GM12873 (cell line): ENCODE results near the gene ASTN2.

Source experiments
- TF ChIP-seq, protein P1 (sequence below): IDR thresholded peaks from 2 replicates; pipeline ENCODE4 v1.5.1; 2012; ENCODE audit warnings: low read depth, mild to moderate bottlenecking, moderate library complexity, low read length, control low read depth; ENCODE audit not compliant: insufficient read depth; ENCODE audit errors: missing control alignments

The ASTN2 gene

GRCh38 chr9:117343427-117343826 lies 71.4 kb downstream of the ASTN2 start:
- TF ChIP-seq, protein P1, sequence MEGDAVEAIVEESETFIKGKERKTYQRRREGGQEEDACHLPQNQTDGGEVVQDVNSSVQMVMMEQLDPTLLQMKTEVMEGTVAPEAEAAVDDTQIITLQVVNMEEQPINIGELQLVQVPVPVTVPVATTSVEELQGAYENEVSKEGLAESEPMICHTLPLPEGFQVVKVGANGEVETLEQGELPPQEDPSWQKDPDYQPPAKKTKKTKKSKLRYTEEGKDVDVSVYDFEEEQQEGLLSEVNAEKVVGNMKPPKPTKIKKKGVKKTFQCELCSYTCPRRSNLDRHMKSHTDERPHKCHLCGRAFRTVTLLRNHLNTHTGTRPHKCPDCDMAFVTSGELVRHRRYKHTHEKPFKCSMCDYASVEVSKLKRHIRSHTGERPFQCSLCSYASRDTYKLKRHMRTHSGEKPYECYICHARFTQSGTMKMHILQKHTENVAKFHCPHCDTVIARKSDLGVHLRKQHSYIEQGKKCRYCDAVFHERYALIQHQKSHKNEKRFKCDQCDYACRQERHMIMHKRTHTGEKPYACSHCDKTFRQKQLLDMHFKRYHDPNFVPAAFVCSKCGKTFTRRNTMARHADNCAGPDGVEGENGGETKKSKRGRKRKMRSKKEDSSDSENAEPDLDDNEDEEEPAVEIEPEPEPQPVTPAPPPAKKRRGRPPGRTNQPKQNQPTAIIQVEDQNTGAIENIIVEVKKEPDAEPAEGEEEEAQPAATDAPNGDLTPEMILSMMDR, result no peak

DNA sequence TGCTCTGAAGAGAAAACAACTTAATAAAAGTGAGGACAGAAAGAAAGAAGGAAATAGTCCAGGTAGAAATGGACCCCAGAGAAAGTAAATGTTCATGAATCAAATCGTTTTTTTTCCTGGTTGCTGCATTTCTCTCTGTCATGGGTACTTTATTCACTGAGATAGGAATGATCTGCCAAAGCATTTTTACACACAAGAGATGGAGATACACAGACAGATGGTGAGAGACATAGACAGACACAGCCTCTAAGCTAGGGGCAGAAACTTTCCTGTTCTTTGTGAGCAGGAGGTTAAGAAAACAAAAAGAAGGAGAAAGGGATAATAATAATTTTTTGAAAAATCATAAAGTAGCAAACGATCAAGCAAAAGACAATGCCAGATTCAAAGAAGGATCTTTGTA lies 73.7 kb downstream of the ASTN2 start:
- TF ChIP-seq, protein P1, result no peak

DNA sequence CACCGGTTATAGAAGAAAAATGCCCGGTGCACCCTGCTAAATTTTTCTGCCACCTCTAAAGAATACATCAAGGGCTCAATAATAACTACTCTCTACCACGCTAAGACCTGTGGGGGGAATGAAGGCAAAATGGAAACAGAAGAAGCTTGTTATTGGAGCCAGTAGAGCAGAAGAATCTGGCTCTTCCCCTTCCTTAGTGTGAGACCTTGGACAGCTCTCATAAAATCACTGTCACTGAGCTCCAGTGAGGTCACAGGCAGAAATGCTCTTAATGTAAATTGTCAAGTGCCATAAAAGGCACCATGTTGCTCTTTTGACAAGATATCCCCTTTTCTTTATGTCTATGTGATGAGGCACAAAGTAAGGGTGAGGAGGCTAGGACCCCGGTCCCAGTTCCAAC lies 74.4 kb downstream of the ASTN2 start:
- TF ChIP-seq, protein P1, result no peak

GRCh38 chr9:117335837-117336433 lies 78.9 kb downstream of the ASTN2 start:
- TF ChIP-seq, protein P1, result no peak

DNA sequence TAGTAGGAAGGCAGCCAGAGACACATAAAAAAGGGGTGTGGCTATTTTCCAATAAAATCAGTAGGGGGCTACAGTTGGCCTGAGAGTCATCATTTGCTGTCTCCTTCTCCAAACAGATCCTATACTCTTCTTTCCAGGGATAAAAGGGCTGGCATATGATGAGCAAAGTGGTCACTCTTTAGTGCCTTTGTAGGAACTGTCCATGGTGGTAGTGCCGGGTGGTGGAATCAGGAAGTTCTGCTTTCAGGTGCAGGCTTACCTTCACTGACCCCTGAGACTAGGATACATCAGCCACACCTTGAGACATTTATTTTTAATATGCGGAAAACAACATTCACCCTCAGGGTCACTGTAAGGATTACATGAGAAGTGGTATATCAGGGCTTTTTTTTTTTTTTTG lies 80.8 kb downstream of the ASTN2 start:
- TF ChIP-seq, protein P1, result no peak

DNA sequence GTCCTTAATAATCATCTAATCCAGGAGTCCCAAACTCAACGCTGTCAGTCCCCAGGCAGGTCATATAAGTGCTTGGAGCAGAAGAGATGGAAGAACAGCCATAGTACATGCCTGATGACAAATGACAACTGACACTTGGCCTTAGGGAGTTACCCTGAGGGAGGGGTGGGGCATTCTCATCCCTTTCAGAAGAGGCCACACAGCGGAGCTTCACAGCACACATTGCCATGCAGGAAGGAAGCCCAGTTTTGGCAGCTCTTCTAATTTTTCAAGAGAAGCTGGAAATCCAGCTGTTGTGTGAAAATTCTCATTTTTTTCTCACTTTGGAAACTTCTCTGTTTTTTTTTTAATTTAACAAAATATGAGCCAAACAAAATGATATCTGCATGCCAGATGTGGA lies 89.0 kb downstream of the ASTN2 start:
- TF ChIP-seq, protein P1, result no peak

DNA sequence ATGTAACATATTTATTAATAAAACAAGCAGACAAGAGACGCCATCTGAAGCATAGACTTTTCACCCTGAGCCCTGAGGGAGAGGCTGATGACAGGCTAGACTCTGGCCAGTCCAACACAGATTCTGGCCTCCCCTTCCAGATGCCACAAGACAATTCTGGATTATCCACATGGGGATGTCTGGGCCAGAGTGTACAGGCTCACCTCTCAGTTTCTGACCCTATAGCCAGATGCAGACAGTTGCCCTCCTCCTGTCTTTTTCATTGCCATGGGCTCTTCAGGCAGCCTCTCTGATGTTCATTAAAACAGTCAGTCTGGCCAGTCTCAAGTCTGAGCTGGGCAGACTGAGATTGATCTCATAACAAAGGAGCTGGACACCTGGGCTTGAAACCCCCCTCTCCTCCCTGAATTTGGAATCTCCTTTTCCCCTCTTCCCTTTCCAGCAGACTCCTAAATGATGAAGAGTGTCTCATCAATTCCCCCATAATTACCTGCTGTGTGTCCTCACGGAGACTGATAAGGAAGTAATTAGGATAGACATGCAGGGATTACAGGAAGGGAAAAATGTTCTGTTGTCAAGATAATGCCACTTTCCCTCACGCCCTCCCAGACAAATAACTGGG lies 89.6 kb downstream of the ASTN2 start:
- TF ChIP-seq, protein P1, result no peak

DNA sequence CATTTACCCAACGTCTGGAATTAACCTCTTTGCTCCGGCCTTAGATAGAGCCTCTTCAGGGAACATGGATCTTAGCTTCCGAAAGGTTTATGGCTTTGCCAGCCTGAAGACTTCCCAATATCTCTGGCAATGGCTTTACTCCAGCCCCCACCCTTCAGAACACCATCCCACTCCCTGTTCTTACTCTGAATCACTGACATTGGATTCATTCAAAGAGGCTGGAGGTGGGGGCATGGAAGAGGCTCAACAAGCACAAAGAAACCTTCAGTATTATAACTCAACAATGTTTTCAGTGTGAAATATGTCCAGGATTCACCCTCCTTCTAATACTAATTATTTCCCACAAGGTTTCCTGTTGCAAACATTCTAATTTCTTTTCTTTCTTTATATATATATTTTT lies 91.5 kb downstream of the ASTN2 start:
- TF ChIP-seq, protein P1, result no peak
